GM13977 (cell line): ENCODE measurements around the gene TRAPPC10.

ENCODE experiments used
- DNase-seq: peaks from one replicate; pipeline ENCODE4 v3.0.0; 2012; ENCODE audit warnings: low spot score
- in situ Hi-C: fragments of 300-500 bp; cut with MboI; formaldehyde crosslinking; loops from one replicate; pipeline ENCODE4 v1.12.0; 2022; ENCODE audit warnings: low sequenced_read_pairs, low pct_unique_long_range_greater_than_20kb, mixed read lengths, inconsistent platforms; ENCODE audit not compliant: unreplicated experiment
- TF ChIP-seq, protein P1 (sequence below): IDR thresholded peaks from 2 replicates; pipeline ENCODE4 v1.5.1; 2012; ENCODE audit warnings: mild to moderate bottlenecking, control low read depth; ENCODE audit not compliant: insufficient read depth; ENCODE audit errors: extremely low read depth, missing control alignments

The TRAPPC10 gene

DNA sequence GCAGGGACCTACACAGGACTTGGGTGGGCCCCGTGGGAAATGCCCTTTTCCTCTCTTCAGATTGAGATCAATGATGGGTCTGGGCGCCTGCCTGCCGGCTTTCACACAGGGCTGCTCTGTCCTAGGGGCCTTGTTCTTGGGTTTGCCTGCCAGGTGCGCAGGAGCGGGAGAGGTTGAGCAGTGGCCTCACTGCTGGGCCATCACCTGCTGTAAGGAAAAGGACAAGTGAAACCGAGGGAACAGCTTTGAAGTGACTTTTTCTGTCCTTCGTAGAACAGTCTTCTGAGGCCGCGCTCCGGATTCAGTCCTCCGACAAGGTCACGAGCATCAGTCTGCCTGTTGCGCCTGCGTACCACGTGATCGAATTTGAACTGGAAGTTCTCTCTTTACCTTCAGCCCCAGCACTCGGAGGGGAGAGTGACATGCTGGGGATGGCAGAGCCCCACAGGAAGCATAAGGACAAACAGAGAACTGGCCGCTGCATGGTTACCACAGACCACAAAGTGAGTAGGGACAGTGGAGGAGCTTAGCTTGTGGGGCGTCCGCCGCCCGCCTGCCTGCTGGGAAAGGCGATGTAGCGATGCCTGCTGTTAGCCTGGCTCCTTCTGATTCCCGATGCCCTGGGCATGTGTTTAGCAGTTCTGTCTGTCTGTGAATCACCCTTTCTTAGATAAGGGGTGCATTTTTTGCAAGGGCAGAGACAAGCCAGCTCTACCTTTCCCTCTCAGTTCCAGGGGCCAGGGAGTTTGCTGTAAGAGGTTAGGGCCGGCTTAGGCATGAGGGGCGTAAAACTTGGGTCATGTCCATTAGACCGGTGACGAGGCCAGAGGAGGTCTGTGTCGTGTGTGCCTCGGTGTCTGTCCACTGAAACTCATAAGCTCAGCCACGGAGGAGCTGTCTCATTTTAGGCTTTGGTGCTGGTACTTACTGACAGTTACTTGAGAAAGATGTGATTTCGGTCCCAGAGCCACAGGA, 75.6 kb downstream of the TRAPPC10 start:
- DNase-seq, result no peak
- TF ChIP-seq, protein P1, sequence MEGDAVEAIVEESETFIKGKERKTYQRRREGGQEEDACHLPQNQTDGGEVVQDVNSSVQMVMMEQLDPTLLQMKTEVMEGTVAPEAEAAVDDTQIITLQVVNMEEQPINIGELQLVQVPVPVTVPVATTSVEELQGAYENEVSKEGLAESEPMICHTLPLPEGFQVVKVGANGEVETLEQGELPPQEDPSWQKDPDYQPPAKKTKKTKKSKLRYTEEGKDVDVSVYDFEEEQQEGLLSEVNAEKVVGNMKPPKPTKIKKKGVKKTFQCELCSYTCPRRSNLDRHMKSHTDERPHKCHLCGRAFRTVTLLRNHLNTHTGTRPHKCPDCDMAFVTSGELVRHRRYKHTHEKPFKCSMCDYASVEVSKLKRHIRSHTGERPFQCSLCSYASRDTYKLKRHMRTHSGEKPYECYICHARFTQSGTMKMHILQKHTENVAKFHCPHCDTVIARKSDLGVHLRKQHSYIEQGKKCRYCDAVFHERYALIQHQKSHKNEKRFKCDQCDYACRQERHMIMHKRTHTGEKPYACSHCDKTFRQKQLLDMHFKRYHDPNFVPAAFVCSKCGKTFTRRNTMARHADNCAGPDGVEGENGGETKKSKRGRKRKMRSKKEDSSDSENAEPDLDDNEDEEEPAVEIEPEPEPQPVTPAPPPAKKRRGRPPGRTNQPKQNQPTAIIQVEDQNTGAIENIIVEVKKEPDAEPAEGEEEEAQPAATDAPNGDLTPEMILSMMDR, result no peak
- in situ Hi-C loops, result loop anchor here (25.0 kb wide), 2 partner anchors 200 to 375 kb away; partner anchors contain the start of genes AIRE and LRRC3

GRCh38 chr21:44088401-44088780, 76.3 kb downstream of the TRAPPC10 start:
- in situ Hi-C loops, result loop anchor here (25.0 kb wide), 2 partner anchors 199 to 374 kb away; partner anchors contain the start of genes AIRE and LRRC3
- DNase-seq, result no peak
- TF ChIP-seq, protein P1, result no peak

DNA sequence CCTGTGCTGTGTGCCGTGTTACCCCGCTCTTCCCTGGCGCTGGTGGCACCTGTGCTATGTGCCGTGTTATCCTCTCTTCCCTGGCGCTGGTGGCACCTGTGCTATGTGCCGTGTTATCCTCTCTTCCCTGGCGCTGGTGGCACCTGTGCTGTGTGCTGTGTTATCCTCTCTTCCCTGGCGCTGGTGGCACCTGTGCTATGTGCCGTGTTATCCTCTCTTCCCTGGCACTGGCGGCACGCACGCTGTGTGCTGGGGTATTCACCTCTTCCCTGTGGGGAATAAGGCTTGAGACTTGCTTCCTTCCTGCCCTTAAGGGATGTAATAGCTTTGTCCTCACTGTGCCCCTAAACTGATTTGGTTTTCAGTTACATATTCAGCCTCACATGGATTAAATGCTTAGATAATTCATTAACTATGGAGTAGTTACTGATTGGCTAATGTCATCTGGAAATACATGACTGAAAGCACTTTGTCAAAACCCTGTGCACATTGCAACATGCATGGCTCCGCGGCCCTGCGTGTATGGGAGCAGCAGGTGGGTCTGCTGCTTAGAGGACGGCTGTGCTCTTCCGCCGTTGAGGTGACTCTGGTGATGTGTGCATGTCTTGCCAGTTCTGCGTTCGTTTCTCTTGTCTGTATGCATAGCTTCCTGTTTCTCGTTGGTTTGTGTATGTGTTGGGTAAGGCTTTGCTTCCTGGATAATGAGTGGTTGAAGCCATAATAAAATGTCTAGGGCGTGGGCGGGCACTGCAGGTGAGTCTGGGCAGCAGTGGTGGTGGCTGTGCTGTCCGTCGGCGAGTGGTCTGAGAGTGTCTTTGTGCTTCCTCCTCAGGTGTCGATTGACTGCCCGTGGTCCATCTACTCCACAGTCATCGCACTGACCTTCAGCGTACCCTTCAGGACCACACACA, 77.1 kb downstream of the TRAPPC10 start:
- in situ Hi-C loops, result loop anchor here (25.0 kb wide), 2 partner anchors 198 to 373 kb away; partner anchors contain the start of genes AIRE and LRRC3
- no peak for DNase-seq
- TF ChIP-seq, protein P1, result no peak

GRCh38 chr21:44090325-44090724, 78.2 kb downstream of the TRAPPC10 start:
- DNase-seq, result no peak
- TF ChIP-seq, protein P1, result no peak
- in situ Hi-C loops, result loop anchor here (25.0 kb wide), 2 partner anchors 197 to 372 kb away; partner anchors contain the start of genes AIRE and LRRC3

GRCh38 chr21:44092211-44092610, 80.1 kb downstream of the TRAPPC10 start:
- in situ Hi-C loops, result loop anchor here (25.0 kb wide), 2 partner anchors 195 to 370 kb away; partner anchors contain the start of genes AIRE and LRRC3
- DNase-seq, result no peak
- TF ChIP-seq, protein P1, result no peak

- in situ Hi-C loops, result loop anchor here (25.0 kb wide), 2 partner anchors 194 to 369 kb away; partner anchors contain the start of genes AIRE and LRRC3
- DNase-seq, result no peak
- TF ChIP-seq, protein P1, result no peak
Observed at GRCh38 chr21:44093761-44094160, 81.7 kb downstream of the TRAPPC10 start.
